ENCODE measurements around the gene MYL6B.
"Not testable (repeated sequence)": the region's sequence is repeated elsewhere in the genome, so short reads cannot be mapped to it uniquely, and the experiment has no call there.

MYL6B gene

DNA sequence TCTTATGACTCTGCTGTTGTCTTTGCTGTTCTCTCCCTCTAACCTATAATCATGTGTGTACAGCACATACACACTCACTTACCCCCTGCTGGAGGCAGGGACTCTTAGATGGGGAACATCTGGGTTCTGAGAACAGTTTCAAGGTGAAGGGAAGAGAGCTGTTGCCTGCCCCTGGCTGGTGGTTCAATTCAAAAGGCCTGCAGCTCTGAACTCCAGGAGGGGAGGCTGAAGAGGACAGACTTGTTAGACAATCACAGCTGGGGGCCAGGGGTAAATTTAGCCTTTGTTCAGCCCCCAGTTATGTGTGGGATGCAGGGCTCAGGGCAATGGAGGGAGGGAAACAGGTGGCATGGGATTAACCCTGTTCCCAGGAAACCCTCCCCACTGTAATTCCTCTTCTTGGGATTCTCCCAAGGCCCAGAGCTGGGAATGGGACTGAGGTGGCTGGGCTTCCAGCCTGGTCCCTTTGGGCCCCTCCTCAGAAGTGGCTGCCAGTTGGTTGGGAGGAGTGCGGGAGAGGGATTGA, 1.9 kb downstream of the MYL6B start:
- no peak for DNase-seq

DNA sequence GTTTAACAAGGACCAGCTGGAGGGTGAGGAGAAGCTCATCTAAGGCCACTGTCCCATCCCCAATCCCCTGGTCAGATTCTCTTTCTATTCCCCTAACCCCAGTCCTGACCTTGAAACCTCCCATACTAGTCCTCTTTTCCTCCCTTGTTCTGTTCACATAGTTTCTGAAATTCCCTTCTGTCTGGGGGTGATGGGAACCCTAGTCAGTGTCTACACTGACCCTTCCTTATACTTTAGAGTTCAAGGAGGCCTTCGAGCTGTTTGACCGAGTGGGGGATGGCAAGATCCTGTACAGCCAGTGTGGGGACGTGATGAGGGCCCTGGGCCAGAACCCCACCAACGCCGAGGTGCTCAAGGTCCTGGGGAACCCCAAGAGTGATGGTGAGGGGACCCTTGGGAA, 2.4 kb downstream of the MYL6B start:
- DNase-seq, result no peak

DNA sequence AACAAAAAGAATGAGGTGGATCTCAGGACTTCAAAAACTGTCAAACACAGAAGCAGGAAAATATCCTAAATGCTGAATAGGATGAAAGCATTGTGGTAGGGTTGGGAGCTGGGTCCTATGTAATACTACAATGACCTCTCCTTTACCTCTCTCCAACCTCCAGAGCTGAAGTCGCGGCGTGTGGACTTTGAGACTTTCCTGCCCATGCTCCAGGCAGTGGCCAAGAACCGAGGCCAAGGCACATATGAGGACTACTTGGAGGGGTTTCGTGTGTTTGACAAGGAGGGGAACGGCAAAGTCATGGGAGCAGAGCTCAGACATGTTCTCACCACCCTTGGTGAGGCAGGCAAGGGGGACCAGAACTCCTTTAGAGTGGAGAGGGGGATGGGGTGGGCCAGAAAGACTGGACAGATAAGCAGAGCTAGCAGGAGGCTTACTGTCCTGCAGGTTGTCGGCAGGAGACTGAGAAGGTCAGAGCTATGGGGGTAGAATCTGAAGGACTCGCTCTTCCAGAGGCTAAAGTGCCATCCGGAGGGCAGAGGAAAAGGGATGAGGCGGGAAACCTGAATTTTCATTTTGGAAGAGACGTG, 3.0 kb downstream of the MYL6B start:
- DNase-seq, result no peak

DNA sequence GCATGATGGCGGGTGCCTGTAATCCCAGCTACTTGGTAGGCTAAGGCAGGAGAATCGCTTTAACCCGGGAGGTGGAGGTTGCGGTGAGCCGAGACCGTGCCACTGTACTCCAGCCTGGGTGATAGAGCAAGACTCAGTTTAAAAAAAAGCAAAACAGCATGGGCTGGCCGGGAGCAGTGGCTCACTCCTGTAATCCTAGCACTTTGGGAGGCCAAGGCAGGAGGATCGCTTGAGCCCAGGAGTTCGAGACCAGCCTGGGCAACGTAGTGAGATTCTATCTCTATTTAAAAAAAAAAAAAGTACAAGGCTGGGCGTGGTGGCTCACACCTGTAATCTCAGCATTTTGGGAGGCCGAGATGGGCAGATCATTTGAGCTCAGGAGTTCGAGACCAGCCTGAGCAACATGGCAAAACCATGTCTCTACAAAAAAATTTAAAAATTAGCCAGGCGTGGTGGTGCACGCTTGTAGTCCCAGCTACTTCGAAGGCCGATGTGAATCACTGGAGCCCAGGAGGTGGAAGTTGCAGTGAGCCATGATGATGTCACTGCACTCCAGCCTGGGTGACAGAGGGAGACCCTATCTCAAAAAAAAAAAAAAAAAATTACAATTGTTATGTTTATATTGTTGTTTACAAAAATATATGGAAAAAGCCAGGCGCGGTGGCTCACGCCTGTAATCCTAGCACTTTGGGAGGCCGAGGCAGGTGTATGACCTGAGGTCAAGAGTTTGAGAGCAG, 4.2 kb downstream of the MYL6B start:
- not testable (repeated sequence) for DNase-seq

DNA sequence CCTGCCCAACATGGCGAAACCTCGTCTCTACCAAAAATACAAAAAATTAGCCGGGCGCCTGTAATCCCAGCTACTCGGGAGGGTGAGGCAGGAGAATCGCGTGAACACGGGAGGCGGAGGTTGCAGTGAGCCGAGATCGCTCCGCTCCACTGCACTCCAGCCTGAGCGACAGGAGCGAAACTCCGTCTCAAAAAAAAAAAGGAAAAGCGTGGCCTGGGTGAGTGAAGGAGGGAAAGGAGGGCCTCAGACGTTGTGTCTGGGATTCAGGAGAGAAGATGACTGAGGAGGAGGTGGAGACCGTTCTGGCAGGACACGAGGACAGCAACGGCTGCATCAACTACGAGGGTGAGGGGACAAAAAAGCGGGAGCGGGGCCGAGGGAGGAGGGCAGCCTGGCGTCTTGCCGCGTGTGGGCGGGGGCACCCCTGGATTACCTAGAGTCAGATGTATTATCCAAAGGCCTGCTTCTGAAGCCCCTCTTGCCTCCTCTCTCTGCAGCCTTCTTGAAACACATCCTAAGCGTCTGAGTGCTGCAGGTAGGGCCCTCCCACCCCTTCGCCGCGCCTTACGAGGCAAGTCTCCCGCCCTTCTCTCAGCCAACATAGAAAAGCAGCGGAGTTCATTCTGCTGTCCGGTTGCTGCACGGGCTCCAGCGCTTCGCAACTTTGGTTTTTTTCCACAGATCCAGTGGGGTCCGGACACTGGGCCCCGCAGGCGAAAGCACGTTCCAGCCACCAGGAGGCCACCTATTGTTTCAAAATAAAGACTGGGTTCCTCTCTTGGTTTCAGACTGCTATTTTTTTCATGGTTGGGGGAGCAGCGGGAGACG, 5.0 kb downstream of the MYL6B start:
- peak; percentile 46 for DNase-seq

DNA sequence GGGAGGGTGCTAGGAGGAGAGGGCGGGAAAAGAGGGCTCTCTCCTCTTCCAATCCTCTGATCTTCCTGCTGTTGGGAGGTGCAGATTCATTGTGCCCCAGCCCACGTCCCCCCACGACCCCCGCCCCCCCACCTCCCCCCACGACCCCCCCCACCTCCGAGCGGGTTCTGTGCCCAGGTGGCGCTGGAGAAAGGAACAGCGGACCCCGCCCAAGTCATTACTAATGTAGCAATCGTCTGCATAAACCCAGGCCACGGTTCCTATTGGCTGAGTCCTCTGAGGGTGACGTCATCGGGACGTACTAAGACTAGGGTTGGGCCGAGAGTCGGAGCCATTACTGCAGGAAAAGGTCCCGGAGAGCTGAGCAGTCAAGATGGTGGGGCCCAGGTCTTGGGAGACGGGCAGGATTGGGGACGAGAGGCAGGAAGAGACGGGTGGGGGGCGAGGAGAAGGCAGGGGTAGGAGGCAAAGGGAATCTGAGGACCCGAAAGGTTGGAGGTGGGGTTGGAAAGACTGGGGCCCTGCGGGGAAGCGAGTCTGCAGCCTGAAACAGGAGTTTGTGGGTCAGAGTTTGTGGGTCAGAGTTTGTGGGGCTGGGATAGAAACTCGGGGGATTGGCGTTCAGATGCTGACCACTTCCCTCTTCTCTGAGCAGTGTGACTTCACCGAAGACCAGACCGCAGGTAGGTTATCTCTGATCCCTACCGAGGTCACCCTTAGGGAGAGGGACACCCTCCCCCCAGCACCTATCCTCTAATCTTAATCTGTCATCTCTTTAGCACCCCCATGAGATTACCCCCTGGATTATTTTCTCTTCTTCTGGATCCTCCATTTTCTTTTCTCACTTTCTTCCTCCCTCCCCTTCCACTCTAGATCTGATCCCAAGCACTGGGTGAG, 5.9 kb downstream of the MYL6B start, which contains the start of gene MYL6:
TSS of gene MYL6 (plus strand) at position 331 of the 897 bp plus-strand sequence. CDS start at position 374, 43 bp downstream.
- DNase-seq, result peak; percentile 85

DNA sequence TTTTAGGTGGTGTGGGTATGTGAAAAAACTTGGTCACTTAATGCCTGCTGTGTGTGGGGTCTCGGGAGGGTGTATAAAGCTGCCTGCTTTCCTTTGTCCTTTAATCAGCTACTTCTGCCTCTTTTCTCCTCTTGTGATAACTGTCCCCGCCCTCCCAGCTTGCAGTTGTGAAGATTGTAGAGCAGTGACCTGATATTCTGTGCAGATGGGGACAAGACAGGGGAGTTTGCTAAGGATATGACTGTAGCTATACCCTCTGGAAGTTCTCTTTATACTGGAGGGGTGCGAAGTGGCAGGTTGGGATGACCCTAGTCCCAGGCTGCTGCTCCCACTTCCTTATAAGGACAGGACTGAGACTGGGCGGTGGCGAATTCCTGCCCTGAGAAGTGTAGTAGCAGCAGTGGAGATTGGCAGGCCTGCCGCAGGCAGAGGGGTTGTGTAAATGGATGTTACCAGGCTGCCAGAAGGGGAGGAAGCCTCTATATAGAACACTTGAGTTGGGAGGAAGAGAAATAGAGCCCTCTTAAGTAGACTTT, 6.6 kb downstream of the MYL6B start:
- DNase-seq, result no peak

DNA sequence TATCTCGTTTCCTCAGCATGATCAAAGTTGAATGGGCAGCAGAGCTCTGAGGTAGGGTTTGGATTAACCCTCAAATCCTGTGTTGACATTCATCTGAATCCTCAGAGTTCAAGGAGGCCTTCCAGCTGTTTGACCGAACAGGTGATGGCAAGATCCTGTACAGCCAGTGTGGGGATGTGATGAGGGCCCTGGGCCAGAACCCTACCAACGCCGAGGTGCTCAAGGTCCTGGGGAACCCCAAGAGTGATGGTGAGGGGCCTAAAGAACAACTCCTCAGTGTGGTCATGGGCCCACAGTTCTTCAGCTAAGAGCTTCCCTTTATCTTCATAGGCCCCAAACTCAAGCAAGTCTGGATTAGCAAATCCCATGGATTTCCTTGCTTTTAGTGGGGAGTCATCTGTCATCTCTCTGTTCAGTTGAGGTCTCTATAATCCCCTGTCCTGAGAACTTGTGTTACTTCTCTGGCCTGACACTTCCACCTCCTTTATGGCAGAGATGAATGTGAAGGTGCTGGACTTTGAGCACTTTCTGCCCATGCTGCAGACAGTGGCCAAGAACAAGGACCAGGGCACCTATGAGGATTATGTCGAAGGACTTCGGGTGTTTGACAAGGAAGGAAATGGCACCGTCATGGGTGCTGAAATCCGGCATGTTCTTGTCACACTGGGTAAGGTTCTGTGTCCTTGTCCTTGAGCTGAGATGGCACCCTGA, 7.2 kb downstream of the MYL6B start:
- no peak for DNase-seq

DNA sequence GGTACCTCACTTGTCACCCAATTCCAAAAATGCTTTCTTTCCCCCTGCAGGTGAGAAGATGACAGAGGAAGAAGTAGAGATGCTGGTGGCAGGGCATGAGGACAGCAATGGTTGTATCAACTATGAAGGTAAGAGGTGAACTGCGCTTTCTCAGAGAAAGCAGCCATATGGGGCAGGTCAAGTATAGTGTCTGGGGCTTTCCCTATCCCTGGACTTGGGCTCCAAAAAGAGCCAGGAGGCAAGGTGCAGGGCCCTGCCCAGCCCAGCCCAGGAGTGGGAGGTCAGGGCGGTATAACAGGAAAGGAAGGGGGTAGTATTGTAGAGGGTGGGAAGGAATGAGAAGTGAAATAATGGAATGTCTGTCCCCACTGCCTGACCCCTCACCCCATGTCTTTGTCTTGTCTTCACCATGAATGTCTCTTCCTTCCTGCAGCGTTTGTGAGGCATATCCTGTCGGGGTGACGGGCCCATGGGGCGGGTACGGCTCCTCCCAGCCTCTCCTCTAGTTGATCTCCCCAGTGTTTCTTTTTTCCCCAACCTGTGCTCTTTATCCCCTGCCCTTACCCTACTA, 7.9 kb downstream of the MYL6B start:
- peak; percentile 42 for DNase-seq

DNA sequence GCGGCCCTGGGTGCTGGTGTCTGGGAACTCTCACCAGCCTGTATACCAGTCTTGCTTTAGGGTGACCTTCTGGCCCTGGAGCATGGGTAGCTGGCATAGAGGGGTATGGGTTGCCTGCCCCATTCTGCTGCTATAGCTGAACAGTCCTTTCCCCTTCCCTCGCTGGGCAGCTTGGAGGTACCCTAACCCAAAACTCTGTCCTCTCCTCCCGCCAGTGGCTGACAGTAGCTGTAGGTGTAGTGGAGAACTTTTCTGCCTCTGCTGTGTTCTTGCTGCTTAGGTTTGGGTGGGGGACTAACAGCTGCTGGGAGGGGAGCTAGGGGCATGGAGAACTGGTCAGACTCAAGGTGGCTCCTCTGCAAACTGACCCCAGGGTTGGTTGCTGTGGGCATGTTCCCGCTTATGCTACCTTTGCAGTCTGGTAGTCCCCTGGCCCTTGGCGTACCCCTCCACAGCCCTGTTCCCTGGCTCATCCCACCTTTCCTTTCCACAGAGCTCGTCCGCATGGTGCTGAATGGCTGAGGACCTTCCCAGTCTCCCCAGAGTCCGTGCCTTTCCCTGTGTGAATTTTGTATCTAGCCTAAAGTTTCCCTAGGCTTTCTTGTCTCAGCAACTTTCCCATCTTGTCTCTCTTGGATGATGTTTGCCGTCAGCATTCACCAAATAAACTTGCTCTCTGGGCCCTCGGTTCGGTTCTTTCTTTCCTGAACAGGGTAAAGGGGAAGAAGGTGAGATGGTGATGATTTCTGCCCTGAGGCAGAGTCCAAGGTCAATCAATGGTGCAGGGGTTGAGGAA, 8.7 kb downstream of the MYL6B start:
- no peak for DNase-seq

DNA sequence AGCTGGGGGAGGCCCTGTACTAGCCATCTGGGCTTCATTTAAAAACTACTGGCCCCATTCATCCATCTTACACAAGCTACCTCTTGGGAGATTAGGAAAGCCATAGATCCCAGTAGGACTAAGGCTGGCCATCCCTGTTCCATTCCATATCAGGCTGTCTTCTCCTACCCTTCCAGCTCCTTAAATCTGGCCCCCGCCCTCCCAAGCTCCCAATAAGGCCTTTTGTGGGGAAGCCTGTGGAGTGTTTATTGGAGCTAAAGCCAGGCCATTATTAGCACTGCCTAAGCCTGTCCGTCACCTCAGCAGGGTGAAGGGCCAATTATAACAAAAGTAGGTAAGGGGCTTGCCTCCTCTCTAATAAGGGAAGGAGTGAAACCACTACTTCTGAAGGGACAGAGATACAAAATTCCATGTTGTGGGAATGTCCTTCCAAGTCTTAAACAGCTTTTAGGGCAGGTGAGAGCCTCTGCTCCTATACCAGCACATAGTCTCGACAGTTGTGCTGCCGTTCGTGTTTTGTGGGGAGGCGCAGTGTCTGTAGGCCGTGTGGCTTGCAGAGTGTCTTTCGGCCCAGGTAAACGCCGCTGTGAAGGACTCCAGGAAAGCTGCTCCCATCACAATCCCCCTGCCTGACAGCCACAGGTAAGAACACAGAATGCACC, 9.4 kb downstream of the MYL6B start:
- no peak for DNase-seq

DNA sequence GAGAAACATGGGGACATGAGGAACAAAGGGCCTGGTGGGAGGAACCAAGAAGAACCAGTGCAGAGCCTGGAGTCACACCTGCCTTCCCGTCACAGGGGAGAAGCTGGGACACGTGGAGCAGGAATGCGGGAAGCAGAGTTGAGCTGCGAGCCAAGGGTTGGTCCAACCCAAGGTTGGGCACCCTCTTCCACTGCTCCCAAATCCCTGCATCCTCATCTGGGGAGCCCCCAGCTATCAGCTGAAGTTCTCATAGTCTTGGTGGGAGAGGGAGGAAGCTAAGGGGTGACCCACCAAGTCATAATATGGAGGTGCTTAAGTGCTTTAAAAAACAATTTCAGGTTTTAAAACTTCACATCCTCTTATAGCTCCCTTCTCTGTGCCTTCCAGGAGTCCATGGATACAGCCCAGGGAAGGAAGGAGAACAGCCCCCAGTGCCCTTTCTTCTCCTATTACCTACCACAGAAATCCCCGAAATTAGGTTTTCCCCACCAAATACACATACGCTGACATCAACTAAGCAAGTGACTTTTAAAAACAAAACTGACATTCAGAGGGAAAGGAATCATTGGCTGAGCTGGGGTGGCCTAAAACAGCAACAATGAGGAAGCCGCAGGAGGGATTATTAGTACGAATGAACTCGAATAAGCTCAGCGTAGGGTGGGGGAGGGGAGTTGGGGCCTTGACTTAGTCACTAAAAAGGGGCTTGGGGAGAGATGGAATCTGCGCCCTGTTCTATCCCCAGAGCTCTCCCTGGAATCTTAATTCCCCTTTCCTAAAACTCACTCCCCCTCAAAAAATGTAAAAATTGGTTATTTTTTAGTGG, 10.3 kb downstream of the MYL6B start:
- no peak for DNase-seq

DNA sequence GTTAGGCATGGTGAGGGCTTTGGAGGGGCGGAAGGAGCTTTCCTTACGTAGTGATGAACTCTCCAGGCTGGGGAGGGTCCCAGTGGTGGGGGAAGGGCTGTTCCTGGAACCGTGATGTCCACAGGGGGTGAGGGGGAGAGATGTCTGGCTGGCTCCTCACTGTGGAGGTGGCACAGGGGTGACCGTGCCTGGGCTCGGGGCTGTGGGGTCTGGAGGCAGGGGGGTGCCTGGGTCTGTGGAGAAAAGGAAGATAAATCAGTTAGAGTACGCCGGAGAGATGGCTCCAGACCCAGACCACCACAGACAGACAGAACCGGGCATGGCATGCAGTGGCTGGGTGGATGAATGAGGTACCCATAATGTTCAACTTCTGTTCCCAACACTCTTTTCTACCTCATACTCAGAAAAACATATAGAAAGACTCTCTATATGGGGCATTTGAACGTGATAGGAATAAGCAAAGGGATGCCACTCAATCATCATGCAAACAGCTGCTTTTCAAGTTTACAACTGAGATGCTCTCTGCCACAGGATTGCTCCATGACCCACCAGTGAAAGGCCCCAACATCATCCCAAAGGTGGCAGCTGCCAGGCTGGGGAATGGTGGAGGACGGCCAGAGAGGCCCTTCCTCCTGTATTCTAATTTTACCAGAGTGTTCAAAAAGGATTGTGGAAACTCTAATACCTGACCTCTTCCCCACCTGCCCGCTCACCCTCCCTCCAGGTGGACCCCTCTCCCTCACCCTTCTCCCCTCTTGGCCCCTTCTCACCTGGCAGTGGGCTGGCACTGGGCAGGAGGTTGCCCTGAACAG, 11.4 kb downstream of the MYL6B start:
- no peak for DNase-seq

DNA sequence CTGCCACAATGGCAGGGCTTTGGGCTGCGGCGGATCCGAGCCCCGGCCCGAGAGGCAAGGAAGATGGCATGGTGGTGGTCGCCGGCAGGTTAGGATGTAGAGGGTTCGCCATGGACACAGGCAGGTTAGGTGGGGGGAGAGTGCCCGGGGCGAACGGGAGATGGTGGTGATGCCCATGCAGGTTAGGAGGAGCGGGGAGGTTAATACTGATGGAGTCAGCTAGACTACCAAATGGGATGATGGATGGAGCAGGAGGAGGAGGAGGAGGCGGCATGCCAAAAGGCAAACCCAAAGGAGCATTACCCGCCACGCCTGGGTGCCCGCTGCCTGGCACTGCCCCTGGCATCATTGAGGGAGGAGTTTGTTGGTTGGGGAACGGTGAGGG, 11.9 kb downstream of the MYL6B start:
- no peak for DNase-seq

DNA sequence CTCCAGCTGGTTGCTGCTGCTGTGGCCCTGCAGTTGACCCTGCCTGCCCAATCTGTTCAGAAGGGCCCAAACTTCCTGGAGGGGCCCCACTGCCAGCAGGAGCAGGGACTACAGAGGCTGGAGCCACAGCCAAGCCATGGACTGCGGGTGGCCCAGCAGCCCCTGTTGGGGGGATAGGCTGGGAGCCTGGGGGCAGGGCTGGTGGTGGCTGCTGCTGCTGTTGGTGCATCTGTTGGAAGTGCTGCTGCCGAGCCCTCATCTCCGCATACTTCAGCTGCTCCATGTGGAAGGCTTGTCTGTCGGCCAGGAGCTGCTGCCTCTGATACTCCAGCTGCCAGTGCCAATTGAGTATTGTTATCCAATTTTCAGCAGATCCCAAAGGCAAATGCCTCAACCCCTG, 13.0 kb downstream of the MYL6B start:
- no peak for DNase-seq

DNA sequence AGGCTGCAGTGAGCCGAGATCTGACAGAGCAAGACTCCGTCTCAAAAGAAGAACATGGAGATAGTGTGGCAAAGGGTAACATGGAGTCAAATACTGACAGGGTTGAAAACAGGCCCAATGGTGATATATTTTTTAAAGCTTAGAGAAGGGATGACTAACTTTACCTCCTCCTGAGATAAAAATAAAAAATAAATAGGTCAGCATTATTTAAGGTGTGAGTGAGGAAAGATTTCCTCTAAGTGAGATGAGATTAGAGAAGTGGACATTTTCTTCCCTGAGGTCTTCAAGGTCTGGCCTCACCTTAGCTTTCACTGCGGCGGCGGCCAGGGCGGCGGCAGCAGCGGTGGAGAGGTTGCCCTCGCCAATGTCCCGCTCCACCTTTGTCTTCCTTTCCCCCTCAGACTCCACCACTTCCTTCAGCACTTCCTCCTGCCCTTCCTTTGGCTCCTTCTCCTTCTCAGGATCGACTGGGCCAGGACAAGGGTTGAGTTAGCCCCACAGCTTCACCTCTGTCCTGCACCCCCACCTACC, 16.9 kb downstream of the MYL6B start:
- no peak for DNase-seq

DNA sequence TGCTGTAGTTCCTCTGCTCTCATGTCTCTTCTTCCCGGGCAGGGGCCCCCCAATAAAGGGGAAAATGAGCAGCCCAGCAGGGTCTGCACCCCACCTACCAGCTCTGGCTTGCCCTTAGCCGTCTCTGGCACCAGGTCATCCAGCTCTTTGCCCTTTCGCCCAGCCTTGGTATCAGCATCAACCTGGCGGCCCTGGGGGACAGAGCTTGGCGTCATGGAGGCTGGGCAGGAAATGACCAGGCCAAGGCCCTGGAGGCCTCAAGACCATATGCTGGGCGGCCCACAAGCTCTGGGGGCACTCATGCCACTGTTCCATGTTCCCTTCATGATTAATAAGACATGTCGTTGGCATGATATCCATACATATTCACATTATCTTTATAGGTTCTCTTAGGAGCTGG, 20.5 kb downstream of the MYL6B start:
- DNase-seq, result no peak

DNA sequence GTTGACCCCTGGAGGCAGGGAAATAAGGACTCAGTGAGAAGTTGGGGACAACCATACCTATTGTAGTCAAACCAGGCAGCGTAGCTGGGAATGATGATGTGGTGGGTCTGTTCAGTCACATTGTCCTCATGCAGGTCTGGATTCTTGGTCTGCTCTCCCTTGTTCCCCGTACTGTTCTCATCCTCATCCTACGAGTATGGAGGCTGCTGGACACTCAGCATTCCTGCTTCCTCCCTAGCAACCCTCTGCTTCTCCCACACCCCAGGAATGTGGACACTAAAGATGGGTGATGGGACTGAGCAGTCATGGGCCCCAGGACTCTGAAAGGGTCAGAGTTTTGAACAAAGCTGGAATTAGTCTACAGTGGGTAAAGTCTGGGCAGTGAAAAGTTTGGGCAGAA, 26.0 kb downstream of the MYL6B start:
- no peak for DNase-seq

All from effector CD8-positive, alpha-beta T cell (primary cell).